ENCODE data around the gene COL26A1.

DNA sequence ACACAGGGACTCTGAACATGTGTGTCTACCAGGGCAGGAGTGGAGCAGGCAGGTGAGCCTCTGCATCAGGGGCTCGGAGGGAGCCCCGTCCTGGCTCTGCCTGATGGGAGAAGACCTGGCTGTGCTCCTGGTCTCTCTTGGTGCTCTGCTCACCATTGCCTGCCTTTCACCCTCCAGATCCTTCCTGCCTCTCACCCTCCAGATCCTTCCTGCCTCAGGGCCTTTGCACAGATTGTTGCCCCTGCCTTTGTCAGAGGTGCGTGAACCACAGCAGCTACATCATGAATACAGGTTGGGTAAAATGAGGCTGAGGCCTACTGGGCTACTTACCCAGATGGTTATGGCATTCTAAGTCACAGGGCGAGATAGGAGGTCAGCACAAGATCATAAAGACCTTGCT, 16.6 kb downstream of the COL26A1 start:
- TF ChIP-seq, protein P1, sequence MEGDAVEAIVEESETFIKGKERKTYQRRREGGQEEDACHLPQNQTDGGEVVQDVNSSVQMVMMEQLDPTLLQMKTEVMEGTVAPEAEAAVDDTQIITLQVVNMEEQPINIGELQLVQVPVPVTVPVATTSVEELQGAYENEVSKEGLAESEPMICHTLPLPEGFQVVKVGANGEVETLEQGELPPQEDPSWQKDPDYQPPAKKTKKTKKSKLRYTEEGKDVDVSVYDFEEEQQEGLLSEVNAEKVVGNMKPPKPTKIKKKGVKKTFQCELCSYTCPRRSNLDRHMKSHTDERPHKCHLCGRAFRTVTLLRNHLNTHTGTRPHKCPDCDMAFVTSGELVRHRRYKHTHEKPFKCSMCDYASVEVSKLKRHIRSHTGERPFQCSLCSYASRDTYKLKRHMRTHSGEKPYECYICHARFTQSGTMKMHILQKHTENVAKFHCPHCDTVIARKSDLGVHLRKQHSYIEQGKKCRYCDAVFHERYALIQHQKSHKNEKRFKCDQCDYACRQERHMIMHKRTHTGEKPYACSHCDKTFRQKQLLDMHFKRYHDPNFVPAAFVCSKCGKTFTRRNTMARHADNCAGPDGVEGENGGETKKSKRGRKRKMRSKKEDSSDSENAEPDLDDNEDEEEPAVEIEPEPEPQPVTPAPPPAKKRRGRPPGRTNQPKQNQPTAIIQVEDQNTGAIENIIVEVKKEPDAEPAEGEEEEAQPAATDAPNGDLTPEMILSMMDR (IDR thresholded peaks at IDR 0.05): no peak
- TF ChIP-seq POLR2A (IDR thresholded peaks at IDR 0.05) (no peak), EP300 (IDR thresholded peaks at IDR 0.05) (no peak)
